SK-N-SH (cell line): ENCODE data around the gene RMND1. TPM values are rescaled to one million over a fixed set of nuclear protein-coding genes. Genes with fewer than 3 reads are reported as not detected.

Experiments
- CTCF ChIA-PET: fragments of 300-600, 350-600 bp; formaldehyde crosslinking; extraction: SDS; loops from one replicate; lab custom pipeline; 2021; lab: Yijun Ruan, JAX
- POLR2A ChIA-PET: fragments of 350-600 bp; sonication (Branson Sonifier 250); formaldehyde crosslinking; extraction: SDS; loops from one replicate; lab custom pipeline; 2020; ENCODE audit warnings: antibody characterized with exemption, inconsistent platforms; lab: Yijun Ruan, JAX
- DNase-seq: peaks from one replicate; pipeline ENCODE4 v3.0.0; 2012
- H2AFZ ChIP-seq: fragments of 200-600 bp; sonication (generic); 2 replicates; pipeline ENCODE4 v1.8.1; 2016; ENCODE audit warnings: antibody characterized with exemption, mild to moderate bottlenecking, low read depth
- H3F3A ChIP-seq: fragments of 200-600 bp; sonication (generic); replicated peaks from 2 replicates; pipeline ENCODE3; 2016; ENCODE audit warnings: antibody characterized with exemption, mild to moderate bottlenecking; ENCODE audit not compliant: insufficient read depth
- H3K27ac ChIP-seq, 2 experiments: fragments of 200-500 bp in 1 of 2; fragments of 200-600 bp in 1 of 2; sonication (Bioruptor generic) in 1 of 2; sonication (generic), shearing (Covaris generic) in 1 of 2; 2 replicates each; pipeline versions ENCODE4 v1.5.1 to v1.6.1; 2014 to 2016; ENCODE audit warnings: low read depth in 2 of 2, inconsistent platforms in 1 of 2, low read length in 1 of 2, mild to moderate bottlenecking in 1 of 2, mixed read lengths in 1 of 2
- H3K27me3 ChIP-seq: fragments of 200-600 bp; sonication (generic), shearing (Covaris generic); 2 replicates; pipeline ENCODE4 v1.6.1; 2016; ENCODE audit warnings: mixed run types; ENCODE audit not compliant: insufficient read depth
- H3K36me3 ChIP-seq, 2 experiments: fragments of 200-500 bp in 1 of 2; fragments of 200-600 bp in 1 of 2; sonication (Bioruptor generic) in 1 of 2; sonication (generic) in 1 of 2; replicated peaks in 1 of 2; 2 replicates each; pipeline versions ENCODE3 to v1.5.1; 2014 to 2016; ENCODE audit warnings: low read length in 1 of 2, mild to moderate bottlenecking in 1 of 2; ENCODE audit not compliant: insufficient read depth in 2 of 2, control insufficient read depth in 1 of 2
- H3K4me1 ChIP-seq, 2 experiments: fragments of 200-500 bp in 1 of 2; fragments of 200-600 bp in 1 of 2; sonication (Bioruptor generic) in 1 of 2; sonication (generic), shearing (Covaris generic) in 1 of 2; 2 replicates each; pipeline versions ENCODE4 v1.5.1 to v1.6.1; 2014 to 2016; ENCODE audit warnings: low read depth in 1 of 2, low read length in 1 of 2, mixed run types in 1 of 2; ENCODE audit not compliant: insufficient read depth in 2 of 2, control insufficient read depth in 1 of 2
- H3K4me2 ChIP-seq: fragments of 200-600 bp; sonication (generic), shearing (Covaris generic); 2 replicates; pipeline ENCODE4 v1.6.1; 2017; ENCODE audit warnings: mixed run types
- H3K4me3 ChIP-seq, 2 experiments: fragments of 200-500 bp in 1 of 2; fragments of 200-600 bp in 1 of 2; sonication (Bioruptor generic) in 1 of 2; sonication (generic), shearing (Covaris generic) in 1 of 2; 2 replicates each; pipeline versions ENCODE4 v1.5.1 to v1.8.1; 2014 to 2016; ENCODE audit warnings: low read depth in 2 of 2, inconsistent platforms in 1 of 2, low read length in 1 of 2, mild to moderate bottlenecking in 1 of 2, mixed read lengths in 1 of 2, moderate library complexity in 1 of 2
- H3K79me2 ChIP-seq: fragments of 200-600 bp; sonication (generic); 2 replicates; pipeline ENCODE4 v1.8.1; 2017; ENCODE audit warnings: mild to moderate bottlenecking; ENCODE audit not compliant: insufficient read depth
- H3K9ac ChIP-seq: fragments of 200-600 bp; sonication (generic); 2 replicates; pipeline ENCODE4 v1.6.1; 2017; ENCODE audit warnings: mixed run types
- H3K9me2 ChIP-seq: fragments of 200-600 bp; sonication (generic); 2 replicates; pipeline ENCODE4 v1.6.1; 2017; ENCODE audit warnings: mixed run types
- H3K9me3 ChIP-seq: fragments of 200-600 bp; sonication (generic); 2 replicates; pipeline ENCODE4 v1.6.1; 2017; ENCODE audit warnings: mixed run types, mild to moderate bottlenecking, moderate library complexity
- H4K20me1 ChIP-seq: fragments of 200-600 bp; sonication (generic); 2 replicates; pipeline ENCODE4 v1.6.1; 2017; ENCODE audit warnings: mild to moderate bottlenecking, mixed run types; ENCODE audit not compliant: insufficient read depth
- EP300 ChIP-seq, 2 experiments: IDR thresholded peaks; 2 replicates each; pipeline versions ENCODE4 v1.4.0 to v1.6.1; 2012; ENCODE audit warnings: borderline replicate concordance in 1 of 2, low read depth in 1 of 2, low read length in 1 of 2
- EZH2phosphoT487 ChIP-seq: fragments of 200-600 bp; sonication (generic); IDR thresholded peaks from 2 replicates; pipeline ENCODE4 v1.6.1; 2017; ENCODE audit warnings: low read depth, mixed run types, mild to moderate bottlenecking, antibody characterized with exemption, moderate library complexity, borderline replicate concordance
- FOXM1 ChIP-seq: IDR thresholded peaks from 2 replicates; pipeline ENCODE4 v1.4.0; 2012; ENCODE audit warnings: low read depth, mild to moderate bottlenecking
- GATA2 ChIP-seq: sonication (generic); formaldehyde crosslinking; IDR thresholded peaks from 2 replicates; pipeline ENCODE4 v1.5.0; 2020; ENCODE audit warnings: mild to moderate bottlenecking, missing genetic modification reagents
- MXI1 ChIP-seq: IDR thresholded peaks from 2 replicates; pipeline ENCODE4 v1.6.1; 2012; ENCODE audit warnings: mild to moderate bottlenecking, low read depth, low read length, improper control_type of control experiment
- NRF1 ChIP-seq: IDR thresholded peaks from 2 replicates; pipeline ENCODE4 v1.6.1; 2012; ENCODE audit warnings: low read depth, mild to moderate bottlenecking, low read length
- RCOR1 ChIP-seq: fragments of 150-350 bp; IDR thresholded peaks from 2 replicates; pipeline ENCODE4 v1.6.1; 2017; ENCODE audit warnings: antibody characterized with exemption, low read length
- SIN3A ChIP-seq: IDR thresholded peaks from 2 replicates; pipeline ENCODE4 v1.6.1; 2012; ENCODE audit warnings: low read depth, mild to moderate bottlenecking, low read length, moderate library complexity, borderline replicate concordance
- TCF12 ChIP-seq: IDR thresholded peaks from 2 replicates; pipeline ENCODE4 v1.4.0; 2012
- TEAD4 ChIP-seq: IDR thresholded peaks from 2 replicates; pipeline ENCODE4 v1.4.0; 2012; ENCODE audit warnings: mild to moderate bottlenecking, borderline replicate concordance; ENCODE audit not compliant: insufficient read depth
- USF1 ChIP-seq: IDR thresholded peaks from 2 replicates; pipeline ENCODE4 v1.4.0; 2012; ENCODE audit warnings: low read depth, borderline replicate concordance
- ZBTB33 ChIP-seq: IDR thresholded peaks from 2 replicates; pipeline ENCODE4 v1.4.0; 2012; ENCODE audit warnings: low read depth, borderline replicate concordance
- WGBS: methylation state at CpG from one replicate; pipeline ENCODE4 v1.1.6; 2017; ENCODE audit warnings: low lambda C conversion rate; 5-methylcytosine and 5-hydroxymethylcytosine counted together
- polyA plus RNA-seq, 3 experiments: library from polyadenylated mRNA; depleted of rRNA; stranded (reverse); fragments of >200 nt; gene quantifications; 2 replicates each; pipeline ENCODE4 v1.2.3, GENCODE V29; 2012
- TF ChIP-seq, protein P1 (sequence below): fragments of 150-350 bp; IDR thresholded peaks from 2 replicates; pipeline ENCODE4 v1.6.1; 2017; ENCODE audit warnings: antibody characterized with exemption, low read length, low read depth, borderline replicate concordance

RMND1 gene
- polyA plus RNA-seq, 1 of the 3 experiments (the other 2 are of a cell fraction): 14.8 TPM

DNA sequence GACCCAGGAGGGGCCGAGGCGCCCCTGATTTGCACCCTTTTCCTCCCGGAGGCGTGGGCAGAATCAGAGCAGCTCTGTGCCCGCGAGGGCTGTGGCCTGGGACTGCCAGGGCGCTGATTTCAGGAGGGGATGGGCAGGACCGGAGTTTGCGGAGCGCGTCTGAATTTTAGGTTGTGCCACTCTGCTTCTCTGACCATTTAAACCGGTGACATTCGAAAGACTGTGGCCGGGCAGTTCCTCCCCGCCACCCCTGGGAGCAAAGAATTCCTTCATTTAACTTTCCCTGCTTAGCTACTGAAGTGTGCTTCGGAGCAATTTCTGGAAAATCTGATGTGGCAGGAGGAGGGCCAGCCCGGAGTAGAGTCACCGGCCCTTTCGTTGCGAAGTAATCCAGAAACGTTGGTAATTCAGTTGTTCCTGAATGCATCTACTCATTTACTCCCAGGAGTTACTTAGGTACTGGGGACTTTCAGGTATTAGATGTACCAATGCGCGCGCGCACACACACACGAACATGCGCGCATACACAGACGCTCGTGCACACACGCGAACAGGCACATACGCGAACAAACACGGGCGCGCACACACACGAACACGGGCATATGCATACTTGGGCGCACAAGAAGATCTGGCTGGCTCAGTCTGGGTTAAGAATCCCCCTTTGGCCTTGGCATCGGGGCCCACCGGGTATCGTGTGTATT, 42.5 kb upstream of the RMND1 start:
- H3K9me3 ChIP-seq: no peaks in the 10 kb centered on the region
- H3K9me2 ChIP-seq: no peaks in the 10 kb centered on the region
- ChIA-PET POLR2A (no interaction called here), CTCF (no interaction called here)
- peaks cover 27% of the 10 kb centered on the region; the same call in 1 of the 2 replicates for H3K27me3 ChIP-seq
- no peak overlapping the region for H3K27ac ChIP-seq
- no peak for TF ChIP-seq EP300 (IDR thresholded peaks at IDR 0.05; ENCODE audit: borderline replicate concordance in 1 of 2, low read depth in 1 of 2, low read length in 1 of 2)
- TF ChIP-seq SIN3A: no peak
- no peak for TF ChIP-seq MXI1
- no peak for TF ChIP-seq EZH2phosphoT487
- TF ChIP-seq ZBTB33: no peak
- no peak for TF ChIP-seq TCF12
- no peak overlapping the region; the same call in 1 of the 2 replicates for H3K9ac ChIP-seq
- 3% methylated on average over 26 of the region's 43 CpGs for WGBS
- H3K4me2 ChIP-seq: peak overlapping the region; percentile 78
- no peaks in the 10 kb centered on the region for H4K20me1 ChIP-seq
- peaks cover 0 to 3% of the 10 kb centered on the region in 2 experiments; a peak in 1 of 4 replicates for H3K4me1 ChIP-seq
- H3F3A ChIP-seq: no peaks in the 10 kb centered on the region
- peak; percentile 28 for DNase-seq
- peak overlapping the region; percentile 85 for H2AFZ ChIP-seq
- H3K36me3 ChIP-seq: no peaks in the 10 kb centered on the region
- peak overlapping the region; percentile 46 to 51; a peak in 3 of 4 replicates for H3K4me3 ChIP-seq
- no peaks in the 10 kb centered on the region for H3K79me2 ChIP-seq

- peak within 1 kb of the TSS; percentile 78 for H3K4me2 ChIP-seq
- no peak for TF ChIP-seq NRF1
- TF ChIP-seq EZH2phosphoT487: no peak
- TF ChIP-seq GATA2 (CRISPR knock-in tag): no peak
- no peak for TF ChIP-seq USF1
- TF ChIP-seq SIN3A: no peak
- TF ChIP-seq FOXM1: no peak
- TF ChIP-seq, protein P1, sequence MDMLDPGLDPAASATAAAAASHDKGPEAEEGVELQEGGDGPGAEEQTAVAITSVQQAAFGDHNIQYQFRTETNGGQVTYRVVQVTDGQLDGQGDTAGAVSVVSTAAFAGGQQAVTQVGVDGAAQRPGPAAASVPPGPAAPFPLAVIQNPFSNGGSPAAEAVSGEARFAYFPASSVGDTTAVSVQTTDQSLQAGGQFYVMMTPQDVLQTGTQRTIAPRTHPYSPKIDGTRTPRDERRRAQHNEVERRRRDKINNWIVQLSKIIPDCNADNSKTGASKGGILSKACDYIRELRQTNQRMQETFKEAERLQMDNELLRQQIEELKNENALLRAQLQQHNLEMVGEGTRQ: no peak
- no peak for TF ChIP-seq TEAD4
- no peak for TF ChIP-seq EP300 (IDR thresholded peaks at IDR 0.05; ENCODE audit: borderline replicate concordance in 1 of 2, low read depth in 1 of 2, low read length in 1 of 2)
- TF ChIP-seq RCOR1: no peak
- TF ChIP-seq, all 33 proteins: peak for 0
- ChIA-PET CTCF (interaction anchor here (1.4 kb wide), 1 partner anchor 12 kb away, joined by 3 read pairs; no protein-coding TSS in a partner anchor), POLR2A (no interaction called here)
- peak within 1 kb of the TSS; percentile 46 to 51; a peak in 3 of 4 replicates for H3K4me3 ChIP-seq
- H3K36me3 ChIP-seq: no peaks in the 10 kb centered on the region
- peak within 1 kb of the TSS; percentile 85 for H2AFZ ChIP-seq
- no peaks in the 10 kb centered on the region for H4K20me1 ChIP-seq
- peak; percentile 69 for DNase-seq
- 0% methylated on average over 8 of the region's 58 CpGs for WGBS
- H3K27me3 ChIP-seq: peaks cover 27% of the 10 kb centered on the region; the same call in 1 of the 2 replicates
- H3F3A ChIP-seq: no peaks in the 10 kb centered on the region
- no peaks in the 10 kb centered on the region for H3K9me2 ChIP-seq
- no peaks in the 10 kb centered on the region for H3K9me3 ChIP-seq
- no peaks in the 10 kb centered on the region for H3K79me2 ChIP-seq
- no peak within 1 kb of the TSS for H3K27ac ChIP-seq
- H3K4me1 ChIP-seq: peaks cover 0 to 3% of the 10 kb centered on the region in 2 experiments; a peak in 1 of 4 replicates
- no peak within 1 kb of the TSS; the same call in 1 of the 2 replicates for H3K9ac ChIP-seq
These were observed 41.9 kb upstream of the RMND1 start, which contains the start of gene CCDC170 for GRCh38 chr6:151493804-151494234. TSS of gene CCDC170 (plus strand) at chr6:151494017. CDS start at chr6:151494129, 112 bp downstream.
